GM19438 (cell line): ENCODE results near the gene TLR9.
"Not testable (repeated sequence)": the region's sequence is repeated elsewhere in the genome, so short reads cannot be mapped to it uniquely, and the experiment has no call there.

Experiments
- ATAC-seq: cut with Tn5 transposase; IDR thresholded peaks from one replicate; pipeline ENCODE4 v1.9.1; 2021; ENCODE audit warnings: low read depth; ENCODE audit not compliant: unreplicated experiment

TLR9 gene

GRCh38 chr3:52225452-52226228, at the start of gene TLR9:
Gene TLR9 (minus strand): TSS chr3:52225645. CDS start chr3:52225529, 116 bp downstream.
- ATAC-seq = peak; percentile 82

GRCh38 chr3:52274781-52275180, 49.3 kb upstream of the TLR9 start:
- not testable (repeated sequence) for ATAC-seq

- no peak for ATAC-seq
Observed at GRCh38 chr3:52272831-52273230, 47.4 kb upstream of the TLR9 start.

GRCh38 chr3:52272172-52272571, 46.7 kb upstream of the TLR9 start:
- not testable (repeated sequence) for ATAC-seq

- no peak for ATAC-seq
Observed at GRCh38 chr3:52270252-52270754, 44.9 kb upstream of the TLR9 start.

GRCh38 chr3:52269776-52270175, 44.3 kb upstream of the TLR9 start:
- no peak for ATAC-seq

GRCh38 chr3:52268036-52268435, 42.6 kb upstream of the TLR9 start:
- ATAC-seq = no peak

- no peak for ATAC-seq
Observed at GRCh38 chr3:52265387-52265786, 39.9 kb upstream of the TLR9 start.

- no peak for ATAC-seq
Observed at GRCh38 chr3:52262447-52262846, 37.0 kb upstream of the TLR9 start.

GRCh38 chr3:52259448-52259847, 34.0 kb upstream of the TLR9 start:
- no peak for ATAC-seq

- ATAC-seq = no peak
Observed at GRCh38 chr3:52259035-52259434, 33.6 kb upstream of the TLR9 start.

- ATAC-seq = no peak
Observed at GRCh38 chr3:52257911-52258310, 32.5 kb upstream of the TLR9 start.

- ATAC-seq = no peak
Observed at GRCh38 chr3:52256622-52257021, 31.2 kb upstream of the TLR9 start.

- no peak for ATAC-seq
Observed at GRCh38 chr3:52256159-52256558, 30.7 kb upstream of the TLR9 start.

GRCh38 chr3:52254608-52255007, 29.2 kb upstream of the TLR9 start:
- ATAC-seq = no peak

- ATAC-seq = peak; percentile 89
Observed at GRCh38 chr3:52253314-52254304, 28.2 kb upstream of the TLR9 start.

GRCh38 chr3:52250122-52250521, 24.7 kb upstream of the TLR9 start:
- ATAC-seq = no peak

GRCh38 chr3:52249683-52250082, 24.2 kb upstream of the TLR9 start:
- no peak for ATAC-seq

- no peak for ATAC-seq
Observed at GRCh38 chr3:52248816-52249547, 23.5 kb upstream of the TLR9 start.

- ATAC-seq = no peak
Observed at GRCh38 chr3:52248165-52248541, 22.7 kb upstream of the TLR9 start.
